ENCODE results near the gene PTMA. TPM values are rescaled to one million over a fixed set of nuclear protein-coding genes. Genes with fewer than 3 reads are reported as not detected.

The PTMA gene
- polyA plus RNA-seq, 1 of the 3 experiments (the other 2 are of a cell fraction), result 767 TPM

- Histone ChIP-seq H3K9ac (no peak overlapping the region), H3K79me2 (ENCODE audit: insufficient read depth) (no peaks in the 10 kb centered on the region), H3K9me3 (no peaks in the 10 kb centered on the region), H3K4me3 (ENCODE audit: low read depth in 2 of 2, low read length in 1 of 2) (no peak overlapping the region), H3K27me3 (ENCODE audit: insufficient read depth) (no peaks in the 10 kb centered on the region), H3K27ac (ENCODE audit: low read depth in 2 of 2, low read length in 1 of 2) (no peak overlapping the region), H3F3A (replicated peaks; ENCODE audit: insufficient read depth) (no peaks in the 10 kb centered on the region), H3K9me2 (no peaks in the 10 kb centered on the region), H3K4me2 (no peak overlapping the region), H2AFZ (ENCODE audit: low read depth) (no peak overlapping the region), H3K4me1 (ENCODE audit: control insufficient read depth in 1 of 2, insufficient read depth in 2 of 2, low read depth in 1 of 2, low read length in 1 of 2) (peaks cover 6 to 9% of the 10 kb centered on the region in 2 experiments; a peak in 2 of 4 replicates), H3K36me3 (replicated peaks in 1 of 2; ENCODE audit: control insufficient read depth in 1 of 2, insufficient read depth in 2 of 2, low read length in 1 of 2) (no peaks in the 10 kb centered on the region), H4K20me1 (ENCODE audit: insufficient read depth) (no peaks in the 10 kb centered on the region)
- no peak for TF ChIP-seq NFIC (IDR thresholded peaks at IDR 0.05; ENCODE audit: borderline replicate concordance)
- TF ChIP-seq RFX5 (IDR thresholded peaks at IDR 0.05; ENCODE audit: low read length), result no peak
- no peak for TF ChIP-seq NRF1 (IDR thresholded peaks at IDR 0.05; ENCODE audit: low read depth, low read length)
- TF ChIP-seq, protein P1, sequence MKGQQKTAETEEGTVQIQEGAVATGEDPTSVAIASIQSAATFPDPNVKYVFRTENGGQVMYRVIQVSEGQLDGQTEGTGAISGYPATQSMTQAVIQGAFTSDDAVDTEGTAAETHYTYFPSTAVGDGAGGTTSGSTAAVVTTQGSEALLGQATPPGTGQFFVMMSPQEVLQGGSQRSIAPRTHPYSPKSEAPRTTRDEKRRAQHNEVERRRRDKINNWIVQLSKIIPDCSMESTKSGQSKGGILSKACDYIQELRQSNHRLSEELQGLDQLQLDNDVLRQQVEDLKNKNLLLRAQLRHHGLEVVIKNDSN (IDR thresholded peaks at IDR 0.05; ENCODE audit: borderline replicate concordance, low read depth), result no peak
- TF ChIP-seq GABPA (IDR thresholded peaks at IDR 0.05; ENCODE audit: low read depth), result no peak
- no peak for TF ChIP-seq MEF2A (IDR thresholded peaks at IDR 0.05; ENCODE audit: borderline replicate concordance, low read depth)
- no peak for TF ChIP-seq CHD2 (IDR thresholded peaks at IDR 0.05; ENCODE audit: low read length, partially characterized antibody)
- TF ChIP-seq RCOR1 (IDR thresholded peaks at IDR 0.05; ENCODE audit: low read length), result no peak
- TF ChIP-seq FOXJ3 (CRISPR knock-in tag; IDR thresholded peaks at IDR 0.05), result no peak
- no peak for TF ChIP-seq TCF12 (IDR thresholded peaks at IDR 0.05)
- TF ChIP-seq FOXM1 (IDR thresholded peaks at IDR 0.05; ENCODE audit: low read depth), result no peak
- TF ChIP-seq, protein P2, sequence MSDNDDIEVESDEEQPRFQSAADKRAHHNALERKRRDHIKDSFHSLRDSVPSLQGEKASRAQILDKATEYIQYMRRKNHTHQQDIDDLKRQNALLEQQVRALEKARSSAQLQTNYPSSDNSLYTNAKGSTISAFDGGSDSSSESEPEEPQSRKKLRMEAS (IDR thresholded peaks at IDR 0.05; ENCODE audit: low read depth), result no peak
- no peak for TF ChIP-seq PBX3 (IDR thresholded peaks at IDR 0.05)
- TF ChIP-seq CTCF (IDR thresholded peaks at IDR 0.05), result no peak
- no peak for TF ChIP-seq POLR2AphosphoS5 (IDR thresholded peaks at IDR 0.05; ENCODE audit: low read depth, low read length)
- TF ChIP-seq ELF1 (IDR thresholded peaks at IDR 0.05), result no peak
- no peak for TF ChIP-seq JUND (IDR thresholded peaks at IDR 0.05)
- no peak for TF ChIP-seq YY1 (IDR thresholded peaks at IDR 0.05; ENCODE audit: low read depth)
- TF ChIP-seq GATA2 (CRISPR knock-in tag; IDR thresholded peaks at IDR 0.05), result no peak
- ChIA-PET POLR2A (no interaction called here), CTCF (interaction anchor here (1.1 to 20.8 kb wide), 2 partner anchors 12 to 53 kb away, joined by 3 to 283 read pairs; no protein-coding TSS in a partner anchor)
- 75% methylated on average over 62 of the region's 87 CpGs for WGBS (ENCODE audit: low lambda C conversion rate)
- DNase-seq, result peak; percentile 38
These were observed 46.1 kb upstream of the PTMA start for GRCh38 chr2:231662028-231662810.

Measured in SK-N-SH (cell line).